ENCODE measurements around the gene PLA2G1B. TPM values are rescaled to one million over a fixed set of nuclear protein-coding genes. Genes with fewer than 3 reads are reported as not detected.

PLA2G1B gene
- total and polyA plus RNA-seq, 2 of the 13 experiments (the other 11 are each of a cell fraction or from before 2014, with no cell fraction given), result 0.33 to 1.4 TPM

DNA sequence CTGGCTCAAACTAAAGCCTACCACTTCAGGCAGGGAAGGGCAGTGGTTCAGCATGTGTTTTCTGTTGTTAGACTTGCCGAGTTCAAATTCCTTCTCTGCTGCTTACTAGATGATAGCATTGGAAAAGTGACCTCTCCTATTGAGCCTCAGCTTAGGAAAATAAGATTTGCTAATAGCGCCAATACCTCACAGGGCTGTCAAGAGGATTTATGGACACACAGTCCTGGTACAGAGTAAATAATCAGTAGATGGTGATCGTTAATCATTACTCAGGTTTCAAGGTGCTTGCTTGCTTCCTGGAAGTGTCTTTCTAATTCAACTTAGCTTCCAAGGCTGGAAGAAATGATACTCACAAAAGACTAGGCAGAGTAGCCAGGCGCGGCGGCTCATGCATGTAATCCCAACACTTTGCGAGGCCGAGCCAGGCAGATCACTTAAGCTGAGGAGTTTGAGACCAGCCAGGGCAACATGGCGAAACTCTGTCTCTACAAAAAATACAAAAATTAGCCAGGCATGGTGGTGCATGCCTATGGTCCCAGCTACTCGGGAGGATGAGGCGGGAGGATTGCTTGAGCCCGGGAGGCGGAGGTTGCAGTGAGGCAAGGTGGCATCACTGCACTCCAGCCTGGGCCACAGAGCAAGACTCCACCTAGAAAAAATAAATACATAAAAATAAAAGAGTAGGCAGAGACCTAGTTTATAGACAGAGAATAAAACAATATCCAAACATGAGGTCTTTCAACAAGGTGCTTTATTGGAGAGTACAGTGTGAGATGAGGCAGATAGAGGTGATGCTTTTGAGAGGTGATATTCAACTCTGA, 6.0 kb downstream of the PLA2G1B start (continued):
- no peak for TF ChIP-seq POGK (CRISPR knock-in tag; conservative IDR thresholded peaks at IDR 0.05)
- TF ChIP-seq ZNF891 (CRISPR knock-in tag; IDR thresholded peaks at IDR 0.05), result no peak
- peak; percentile 30; the same call in 1 of the 2 replicates for TF ChIP-seq POLR2AphosphoS5 (IDR thresholded peaks at IDR 0.05; ENCODE audit: low read depth, low read length)
- TF ChIP-seq, protein P1, sequence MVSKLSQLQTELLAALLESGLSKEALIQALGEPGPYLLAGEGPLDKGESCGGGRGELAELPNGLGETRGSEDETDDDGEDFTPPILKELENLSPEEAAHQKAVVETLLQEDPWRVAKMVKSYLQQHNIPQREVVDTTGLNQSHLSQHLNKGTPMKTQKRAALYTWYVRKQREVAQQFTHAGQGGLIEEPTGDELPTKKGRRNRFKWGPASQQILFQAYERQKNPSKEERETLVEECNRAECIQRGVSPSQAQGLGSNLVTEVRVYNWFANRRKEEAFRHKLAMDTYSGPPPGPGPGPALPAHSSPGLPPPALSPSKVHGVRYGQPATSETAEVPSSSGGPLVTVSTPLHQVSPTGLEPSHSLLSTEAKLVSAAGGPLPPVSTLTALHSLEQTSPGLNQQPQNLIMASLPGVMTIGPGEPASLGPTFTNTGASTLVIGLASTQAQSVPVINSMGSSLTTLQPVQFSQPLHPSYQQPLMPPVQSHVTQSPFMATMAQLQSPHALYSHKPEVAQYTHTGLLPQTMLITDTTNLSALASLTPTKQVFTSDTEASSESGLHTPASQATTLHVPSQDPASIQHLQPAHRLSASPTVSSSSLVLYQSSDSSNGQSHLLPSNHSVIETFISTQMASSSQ (IDR thresholded peaks at IDR 0.05; ENCODE audit: low read depth), result peak; percentile 94
- TF ChIP-seq, protein P1 (CRISPR knock-in tag; IDR thresholded peaks at IDR 0.05; ENCODE audit: borderline replicate concordance), result peak; percentile 97
- no peak; the same call in 1 of the 2 replicates for TF ChIP-seq NFKB2 (CRISPR knock-in tag; IDR thresholded peaks at IDR 0.05; ENCODE audit: borderline replicate concordance)
- TF ChIP-seq, protein P2, sequence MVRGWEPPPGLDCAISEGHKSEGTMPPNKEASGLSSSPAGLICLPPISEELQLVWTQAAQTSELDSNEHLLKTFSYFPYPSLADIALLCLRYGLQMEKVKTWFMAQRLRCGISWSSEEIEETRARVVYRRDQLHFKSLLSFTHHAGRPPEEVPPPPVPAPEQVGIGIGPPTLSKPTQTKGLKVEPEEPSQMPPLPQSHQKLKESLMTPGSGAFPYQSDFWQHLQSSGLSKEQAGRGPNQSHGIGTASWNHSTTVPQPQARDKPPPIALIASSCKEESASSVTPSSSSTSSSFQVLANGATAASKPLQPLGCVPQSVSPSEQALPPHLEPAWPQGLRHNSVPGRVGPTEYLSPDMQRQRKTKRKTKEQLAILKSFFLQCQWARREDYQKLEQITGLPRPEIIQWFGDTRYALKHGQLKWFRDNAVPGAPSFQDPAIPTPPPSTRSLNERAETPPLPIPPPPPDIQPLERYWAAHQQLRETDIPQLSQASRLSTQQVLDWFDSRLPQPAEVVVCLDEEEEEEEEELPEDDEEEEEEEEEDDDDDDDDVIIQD (CRISPR knock-in tag; IDR thresholded peaks at IDR 0.05; ENCODE audit: low read depth), result no peak
- TF ChIP-seq ZNF567 (CRISPR knock-in tag; IDR thresholded peaks at IDR 0.05; ENCODE audit: borderline replicate concordance), result no peak
- TF ChIP-seq ZFP36 (IDR thresholded peaks at IDR 0.05; ENCODE audit: borderline replicate concordance, low read depth, low read length, partially characterized antibody), result no peak
- TF ChIP-seq, protein P3, sequence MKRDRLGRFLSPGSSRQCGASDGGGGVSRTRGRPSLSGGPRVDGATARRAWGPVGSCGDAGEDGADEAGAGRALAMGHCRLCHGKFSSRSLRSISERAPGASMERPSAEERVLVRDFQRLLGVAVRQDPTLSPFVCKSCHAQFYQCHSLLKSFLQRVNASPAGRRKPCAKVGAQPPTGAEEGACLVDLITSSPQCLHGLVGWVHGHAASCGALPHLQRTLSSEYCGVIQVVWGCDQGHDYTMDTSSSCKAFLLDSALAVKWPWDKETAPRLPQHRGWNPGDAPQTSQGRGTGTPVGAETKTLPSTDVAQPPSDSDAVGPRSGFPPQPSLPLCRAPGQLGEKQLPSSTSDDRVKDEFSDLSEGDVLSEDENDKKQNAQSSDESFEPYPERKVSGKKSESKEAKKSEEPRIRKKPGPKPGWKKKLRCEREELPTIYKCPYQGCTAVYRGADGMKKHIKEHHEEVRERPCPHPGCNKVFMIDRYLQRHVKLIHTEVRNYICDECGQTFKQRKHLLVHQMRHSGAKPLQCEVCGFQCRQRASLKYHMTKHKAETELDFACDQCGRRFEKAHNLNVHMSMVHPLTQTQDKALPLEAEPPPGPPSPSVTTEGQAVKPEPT (CRISPR knock-in tag; IDR thresholded peaks at IDR 0.05; ENCODE audit: low read depth), result no peak
- TF ChIP-seq ZNF577 (CRISPR knock-in tag; IDR thresholded peaks at IDR 0.05; ENCODE audit: borderline replicate concordance, low read depth), result no peak
- no peak for TF ChIP-seq BORCS8-MEF2B (CRISPR knock-in tag; IDR thresholded peaks at IDR 0.05)
- TF ChIP-seq ZNF724P (CRISPR knock-in tag; IDR thresholded peaks at IDR 0.05; ENCODE audit: borderline replicate concordance), result no peak
- TF ChIP-seq YEATS2 (CRISPR knock-in tag; IDR thresholded peaks at IDR 0.05; ENCODE audit: borderline replicate concordance), result no peak
- no peak for TF ChIP-seq ZNF639 (CRISPR knock-in tag; conservative IDR thresholded peaks at IDR 0.05)
- no peak for TF ChIP-seq ZFP36L1 (CRISPR knock-in tag; IDR thresholded peaks at IDR 0.05)
